Parathyroid adenoma (tissue), 2 donors: ENCODE measurements around the gene CIAPIN1.
"Not testable (repeated sequence)": the region's sequence is repeated elsewhere in the genome, so short reads cannot be mapped to it uniquely, and the experiment has no call there.

Experiments
- H2AFZ ChIP-seq: fragments of 300-600 bp; sonication (generic); one replicate; pipeline ENCODE4 v1.7.0; 2017; ENCODE audit warnings: antibody characterized with exemption, mild to moderate bottlenecking
- H3K27ac ChIP-seq: fragments of 300-600 bp; sonication (generic); one replicate; pipeline ENCODE4 v1.7.0; 2017
- H3K27me3 ChIP-seq: fragments of 300-600 bp; sonication (generic); one replicate; pipeline ENCODE4 v1.7.0; 2017; ENCODE audit warnings: low read length; ENCODE audit not compliant: control insufficient read depth, insufficient read depth
- H3K36me3 ChIP-seq: fragments of 300-600 bp; sonication (generic); one replicate; pipeline ENCODE4 v1.7.0; 2017; ENCODE audit warnings: low read length; ENCODE audit not compliant: control insufficient read depth, insufficient read depth
- H3K4me1 ChIP-seq: fragments of 300-600 bp; sonication (generic); one replicate; pipeline ENCODE4 v1.7.0; 2017; ENCODE audit warnings: control low read depth
- H3K4me2 ChIP-seq: fragments of 300-600 bp; sonication (generic); one replicate; pipeline ENCODE4 v1.7.0; 2017; ENCODE audit warnings: low read length
- H3K4me3 ChIP-seq: fragments of 300-600 bp; sonication (generic); one replicate; pipeline ENCODE4 v1.7.0; 2017; ENCODE audit warnings: low read depth, low read length
- H3K79me2 ChIP-seq: fragments of 300-600 bp; sonication (generic); one replicate; pipeline ENCODE4 v1.7.0; 2017; ENCODE audit warnings: control low read depth
- H3K9ac ChIP-seq: fragments of 300-600 bp; sonication (generic); one replicate; pipeline ENCODE4 v1.7.0; 2017; ENCODE audit warnings: mild to moderate bottlenecking
- H3K9me3 ChIP-seq: fragments of 300-600 bp; sonication (generic); one replicate; pipeline ENCODE4 v1.7.0; 2017; ENCODE audit warnings: low read length; ENCODE audit not compliant: control insufficient read depth
- TF ChIP-seq, protein P1 (sequence below): fragments of 300-600 bp; sonication (generic); IDR thresholded peaks from one replicate; pipeline ENCODE4 v1.7.0; 2017; ENCODE audit warnings: antibody characterized with exemption, mild to moderate bottlenecking
- donor health status: primary hyperparathyroidism.

The CIAPIN1 gene

GRCh38 chr16:57452021-57452420 is 4.8 kb upstream of the CIAPIN1 start:
- Histone ChIP-seq H3K4me2 (no peak overlapping the region), H2AFZ (no peak overlapping the region), H3K9ac (no peak overlapping the region), H3K4me3 (no peak overlapping the region), H3K4me1 (peaks cover 7% of the 10 kb centered on the region), H3K79me2 (peaks cover 5% of the 10 kb centered on the region), H3K27me3 (no peaks in the 10 kb centered on the region), H3K9me3 (no peaks in the 10 kb centered on the region), H3K27ac (no peak overlapping the region), H3K36me3 (no peaks in the 10 kb centered on the region)
- TF ChIP-seq, protein P1, sequence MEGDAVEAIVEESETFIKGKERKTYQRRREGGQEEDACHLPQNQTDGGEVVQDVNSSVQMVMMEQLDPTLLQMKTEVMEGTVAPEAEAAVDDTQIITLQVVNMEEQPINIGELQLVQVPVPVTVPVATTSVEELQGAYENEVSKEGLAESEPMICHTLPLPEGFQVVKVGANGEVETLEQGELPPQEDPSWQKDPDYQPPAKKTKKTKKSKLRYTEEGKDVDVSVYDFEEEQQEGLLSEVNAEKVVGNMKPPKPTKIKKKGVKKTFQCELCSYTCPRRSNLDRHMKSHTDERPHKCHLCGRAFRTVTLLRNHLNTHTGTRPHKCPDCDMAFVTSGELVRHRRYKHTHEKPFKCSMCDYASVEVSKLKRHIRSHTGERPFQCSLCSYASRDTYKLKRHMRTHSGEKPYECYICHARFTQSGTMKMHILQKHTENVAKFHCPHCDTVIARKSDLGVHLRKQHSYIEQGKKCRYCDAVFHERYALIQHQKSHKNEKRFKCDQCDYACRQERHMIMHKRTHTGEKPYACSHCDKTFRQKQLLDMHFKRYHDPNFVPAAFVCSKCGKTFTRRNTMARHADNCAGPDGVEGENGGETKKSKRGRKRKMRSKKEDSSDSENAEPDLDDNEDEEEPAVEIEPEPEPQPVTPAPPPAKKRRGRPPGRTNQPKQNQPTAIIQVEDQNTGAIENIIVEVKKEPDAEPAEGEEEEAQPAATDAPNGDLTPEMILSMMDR: no peak

DNA sequence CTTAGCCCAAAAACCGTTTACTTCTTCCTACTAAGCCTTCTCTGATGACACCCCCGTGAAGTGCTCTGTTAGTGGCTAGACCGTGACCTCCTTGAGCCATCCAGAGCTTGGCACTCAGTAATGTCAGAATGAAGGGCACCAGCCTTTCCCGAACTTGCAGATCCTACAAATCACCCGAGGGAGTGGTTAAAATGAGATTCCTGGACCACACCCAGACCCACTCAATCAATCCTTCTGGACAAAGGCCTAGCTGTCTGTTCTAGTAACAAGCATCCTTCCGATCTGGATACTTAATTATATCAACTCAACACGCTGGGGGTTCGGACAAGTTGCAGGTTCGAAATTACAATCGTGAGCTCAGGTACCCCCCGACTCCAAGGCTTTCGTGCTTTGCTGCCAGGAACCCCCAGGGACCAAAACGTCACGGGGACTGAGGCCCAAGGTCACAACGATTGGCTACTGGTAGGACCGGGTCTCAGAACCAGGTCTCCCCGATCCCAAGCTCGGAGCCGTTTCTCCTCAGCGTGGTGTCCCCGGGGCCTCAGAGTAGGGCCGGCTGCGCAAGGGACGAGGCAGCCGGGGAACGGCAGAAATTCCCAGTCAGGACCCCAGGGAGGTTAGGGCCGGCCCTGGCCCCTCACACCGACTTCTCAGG is 527 bp downstream of the CIAPIN1 start:
- Histone ChIP-seq H3K4me2 (peak overlapping the region; percentile 73), H3K4me3 (peak overlapping the region; percentile 86), H2AFZ (peak overlapping the region; percentile 89)

DNA sequence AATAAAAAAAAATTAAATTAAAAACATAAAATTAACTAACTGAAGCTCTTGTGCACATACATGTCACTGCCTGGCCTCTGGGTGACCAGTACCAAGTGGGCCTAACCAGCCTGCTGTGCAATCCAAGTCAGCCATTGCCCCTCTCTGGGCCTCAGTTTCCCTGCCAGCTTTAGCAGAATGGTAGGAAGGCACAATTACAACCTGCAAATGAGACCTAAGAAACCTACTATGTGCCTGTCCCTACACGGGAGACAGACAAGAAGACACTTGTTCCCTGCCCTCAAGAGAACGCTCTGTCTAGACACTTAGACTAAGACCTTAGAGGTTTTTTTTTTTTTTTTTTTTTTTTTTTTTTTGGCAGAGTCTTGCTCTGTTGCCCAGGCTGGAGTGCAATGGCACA is 1.7 kb downstream of the CIAPIN1 start:
- Histone ChIP-seq H3K4me2 (no peak overlapping the region), H3K27me3 (no peaks in the 10 kb centered on the region), H3K9ac (no peak overlapping the region), H3K27ac (no peak overlapping the region), H3K4me3 (no peak overlapping the region), H3K79me2 (peaks cover 37% of the 10 kb centered on the region), H2AFZ (no peak overlapping the region), H3K9me3 (no peaks in the 10 kb centered on the region), H3K4me1 (peaks cover 14% of the 10 kb centered on the region), H3K36me3 (no peaks in the 10 kb centered on the region)
- TF ChIP-seq, protein P1: no peak

More for the DNA sequence above, 527 bp downstream of the CIAPIN1 start:
- H3K36me3 ChIP-seq: no peaks in the 10 kb centered on the region
- peaks cover 14% of the 10 kb centered on the region for H3K4me1 ChIP-seq
- TF ChIP-seq, protein P1: no peak
- H3K9ac ChIP-seq: peak overlapping the region; percentile 96
- H3K27ac ChIP-seq: peak overlapping the region; percentile 86
- H3K9me3 ChIP-seq: no peaks in the 10 kb centered on the region
- H3K27me3 ChIP-seq: no peaks in the 10 kb centered on the region
- H3K79me2 ChIP-seq: peaks cover 34% of the 10 kb centered on the region

DNA sequence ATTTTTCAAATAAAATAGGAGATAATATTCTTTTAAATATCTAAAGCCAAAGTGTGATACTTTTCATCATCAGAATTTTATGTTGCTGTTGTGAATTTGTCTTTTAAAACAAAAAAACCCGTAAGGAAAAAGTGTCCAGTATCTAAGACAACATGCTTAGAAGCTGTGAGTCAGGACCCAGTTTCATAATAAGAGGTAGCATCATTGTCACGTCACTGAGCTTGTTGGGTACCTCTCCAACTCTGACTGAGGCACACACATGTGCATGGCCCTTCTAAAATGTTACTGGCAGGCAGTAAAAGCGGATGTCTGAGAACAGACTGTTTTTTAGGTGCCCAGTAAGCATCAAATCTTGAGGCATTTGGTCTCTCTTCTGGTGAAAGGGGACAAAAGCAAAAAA is 2.5 kb downstream of the CIAPIN1 start:
- Histone ChIP-seq H3K27me3 (no peaks in the 10 kb centered on the region), H3K79me2 (peaks cover 37% of the 10 kb centered on the region), H3K9me3 (no peaks in the 10 kb centered on the region), H2AFZ (no peak overlapping the region), H3K36me3 (no peaks in the 10 kb centered on the region), H3K9ac (no peak overlapping the region), H3K4me3 (no peak overlapping the region), H3K4me2 (no peak overlapping the region), H3K4me1 (peaks cover 14% of the 10 kb centered on the region), H3K27ac (no peak overlapping the region)
- TF ChIP-seq, protein P1: no peak

DNA sequence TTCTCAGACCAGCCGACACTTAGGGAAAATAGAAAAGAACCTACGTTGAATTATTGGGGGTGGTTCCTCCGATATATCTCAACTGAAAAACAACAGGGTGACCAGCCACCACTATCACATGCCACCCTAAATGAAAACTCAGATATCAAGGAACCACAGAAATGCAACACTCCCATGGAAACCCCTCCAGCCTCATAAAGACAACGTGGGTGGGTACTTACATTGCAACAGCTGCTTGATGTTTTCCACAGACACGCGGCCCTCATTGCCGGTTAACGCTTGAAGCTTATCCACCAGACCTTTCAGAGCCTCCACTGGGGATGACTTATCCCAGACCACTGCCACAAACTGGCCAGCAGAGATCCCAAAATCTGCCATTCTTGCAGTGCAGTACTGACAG is 6.6 kb downstream of the CIAPIN1 start:
- H2AFZ ChIP-seq, H3K9me3 ChIP-seq, H3K27ac ChIP-seq, H3K4me2 ChIP-seq, H3K36me3 ChIP-seq, H3K27me3 ChIP-seq, H3K4me3 ChIP-seq, H3K4me1 ChIP-seq, H3K9ac ChIP-seq: not testable (repeated sequence)
- H3K79me2 ChIP-seq: peaks cover 18% of the 10 kb centered on the region

DNA sequence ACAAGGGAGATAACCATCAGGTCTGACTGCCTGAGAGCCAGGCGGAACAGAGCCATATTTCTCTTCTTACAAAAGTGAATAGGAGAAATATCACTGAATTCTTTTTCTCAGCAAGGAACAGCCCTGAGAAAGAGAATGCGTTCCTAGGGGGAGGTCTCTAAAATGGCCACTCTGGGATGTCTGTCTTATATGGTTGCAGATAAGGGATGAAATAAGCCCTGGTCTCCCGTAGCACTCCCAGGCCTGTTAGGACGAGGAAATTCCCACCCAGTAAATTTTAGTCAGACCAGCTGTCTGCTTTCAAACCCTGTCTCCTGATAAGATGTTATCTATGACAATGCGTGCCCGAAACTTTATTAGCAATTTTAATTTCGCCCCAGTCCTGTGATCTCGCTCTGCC is 7.2 kb downstream of the CIAPIN1 start:
- H3K4me3 ChIP-seq, H2AFZ ChIP-seq, H3K4me1 ChIP-seq, H3K27me3 ChIP-seq, H3K27ac ChIP-seq, H3K9me3 ChIP-seq, H3K36me3 ChIP-seq, H3K9ac ChIP-seq, H3K4me2 ChIP-seq: not testable (repeated sequence)
- H3K79me2 ChIP-seq: peaks cover 15% of the 10 kb centered on the region
